Adipocyte (in vitro differentiated cells): ENCODE measurements around the gene ZBTB38.

Experiments used
- DNase-seq: peaks from one replicate; pipeline ENCODE4 v3.0.0-alpha.2; 2015; ENCODE audit warnings: low read depth
- H3K27me3 ChIP-seq: replicated peaks from 2 replicates; pipeline ENCODE4 v1.7.0; 2013; ENCODE audit warnings: mild to moderate bottlenecking, low read length, moderate library complexity; ENCODE audit not compliant: control insufficient read depth, insufficient read depth
- H3K36me3 ChIP-seq: 2 replicates; pipeline ENCODE4 v1.7.0; 2013; ENCODE audit warnings: low read length, mild to moderate bottlenecking, moderate library complexity; ENCODE audit not compliant: control insufficient read depth, insufficient read depth, severe bottlenecking
- H3K4me1 ChIP-seq: 2 replicates; pipeline ENCODE4 v1.7.0; 2013; ENCODE audit warnings: mild to moderate bottlenecking, low read length, moderate library complexity; ENCODE audit not compliant: control insufficient read depth, insufficient read depth
- H3K4me3 ChIP-seq: 2 replicates; pipeline ENCODE4 v1.7.0; 2013; ENCODE audit warnings: mild to moderate bottlenecking, low read length, moderate library complexity
- H3K9ac ChIP-seq: 2 replicates; pipeline ENCODE4 v1.7.0; 2013; ENCODE audit warnings: mild to moderate bottlenecking, low read length, moderate library complexity
- H3K9me3 ChIP-seq: 2 replicates; pipeline ENCODE4 v1.7.0; 2013; ENCODE audit warnings: mild to moderate bottlenecking, low read length, moderate library complexity; ENCODE audit not compliant: control insufficient read depth

Gene ZBTB38

DNA sequence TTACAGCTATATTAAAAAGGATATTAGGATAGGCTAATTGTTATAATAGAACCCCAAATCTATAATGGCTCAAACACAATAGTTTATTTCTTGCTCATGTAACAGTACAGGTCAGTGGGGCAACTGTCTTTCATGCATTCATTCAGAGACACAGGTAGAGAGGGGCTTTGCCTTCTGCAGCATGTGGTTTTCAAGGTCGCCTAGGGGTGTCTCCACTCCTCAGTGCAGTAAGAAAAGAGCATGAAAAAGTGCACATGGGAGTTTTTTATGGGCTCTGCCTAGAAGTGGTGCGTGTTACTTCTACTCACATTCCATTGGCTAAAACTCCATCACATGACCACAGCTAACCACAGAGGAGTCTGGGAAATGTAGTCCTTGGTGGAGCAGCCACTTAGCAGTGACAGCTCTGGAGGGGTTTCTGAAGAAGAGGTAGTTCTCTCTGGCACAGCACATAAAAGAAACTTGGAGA lies 1.8 kb downstream of the ZBTB38 start:
- Histone ChIP-seq H3K9ac (peak overlapping the region; percentile 77), H3K4me1 (peaks cover 47% of the 10 kb centered on the region), H3K9me3 (no peaks in the 10 kb centered on the region), H3K27me3 (no peaks in the 10 kb centered on the region), H3K36me3 (no peaks in the 10 kb centered on the region), H3K4me3 (peak overlapping the region; percentile 69)
- peak; percentile 70 for DNase-seq

DNA sequence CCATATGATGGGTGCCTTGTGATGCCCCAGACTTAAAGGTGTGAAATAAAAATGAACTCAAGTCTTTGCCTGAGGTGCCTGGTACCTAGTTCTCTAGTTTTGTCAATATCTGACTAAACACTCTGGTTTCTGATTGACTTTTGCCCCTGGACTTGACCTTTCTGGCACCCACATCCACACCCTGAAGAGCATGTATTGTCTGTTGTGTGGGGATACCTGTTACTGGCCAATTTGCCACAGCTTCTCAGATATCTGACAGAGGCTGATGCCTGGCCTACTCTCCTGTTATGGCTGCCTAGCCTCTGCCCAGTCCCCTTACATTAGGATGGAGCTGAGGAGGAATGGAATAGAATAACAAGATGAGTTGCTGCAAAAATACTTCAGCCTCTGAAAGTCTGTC lies 3.6 kb downstream of the ZBTB38 start:
- H3K9ac ChIP-seq, result no peak overlapping the region
- peaks cover 36% of the 10 kb centered on the region for H3K4me1 ChIP-seq
- no peaks in the 10 kb centered on the region for H3K9me3 ChIP-seq
- no peak for DNase-seq
- H3K27me3 ChIP-seq, result no peaks in the 10 kb centered on the region
- peaks cover 6% of the 10 kb centered on the region for H3K36me3 ChIP-seq
- no peak overlapping the region for H3K4me3 ChIP-seq

DNA sequence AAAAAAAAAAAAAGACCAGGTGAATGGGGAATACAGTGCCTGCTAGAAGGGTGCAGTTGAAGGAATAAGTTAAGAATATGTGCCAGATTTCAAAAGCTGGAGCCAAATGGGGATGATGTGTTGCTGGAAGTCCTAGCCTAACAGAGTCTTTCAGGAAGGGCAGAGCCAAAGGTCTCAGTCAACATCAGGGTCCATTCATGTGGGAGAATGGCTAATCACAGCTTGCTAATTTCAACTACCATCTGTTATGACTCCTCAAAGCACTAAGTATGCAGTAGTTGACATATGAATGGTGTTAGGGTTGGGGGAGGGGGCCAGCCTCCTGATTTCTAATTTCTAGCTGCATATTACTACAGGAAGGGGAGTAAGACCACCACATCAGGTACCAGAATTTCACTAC lies 4.4 kb downstream of the ZBTB38 start:
- Histone ChIP-seq H3K36me3 (peaks cover 6% of the 10 kb centered on the region), H3K4me1 (peaks cover 28% of the 10 kb centered on the region)
- no peak for DNase-seq

DNA sequence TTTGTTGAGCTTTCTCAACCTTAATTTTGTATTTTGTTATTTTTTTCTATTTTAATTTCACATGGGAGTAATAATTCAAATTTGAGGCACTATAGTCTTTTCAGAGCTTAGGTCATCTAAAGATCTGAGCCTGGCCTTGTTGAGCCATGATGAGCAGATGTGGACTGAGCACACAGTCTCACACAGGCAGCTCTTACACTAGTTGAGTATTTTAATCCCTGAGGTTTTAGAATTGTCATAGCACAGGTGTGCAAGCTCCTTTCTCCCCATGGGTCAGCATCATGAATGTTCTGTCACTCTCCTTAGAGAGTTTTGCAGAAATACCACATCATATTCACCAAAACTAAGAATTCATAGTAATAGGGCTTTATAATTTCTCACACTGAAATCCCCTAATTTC lies 4.9 kb downstream of the ZBTB38 start:
- Histone ChIP-seq H3K4me3 (no peak overlapping the region), H3K27me3 (no peaks in the 10 kb centered on the region), H3K4me1 (peaks cover 22% of the 10 kb centered on the region), H3K9me3 (no peaks in the 10 kb centered on the region), H3K9ac (no peak overlapping the region), H3K36me3 (peaks cover 9% of the 10 kb centered on the region)
- no peak for DNase-seq

More for the DNA sequence above, 4.4 kb downstream of the ZBTB38 start:
- Histone ChIP-seq H3K9ac (no peak overlapping the region), H3K27me3 (no peaks in the 10 kb centered on the region), H3K9me3 (no peaks in the 10 kb centered on the region), H3K4me3 (no peak overlapping the region)

DNA sequence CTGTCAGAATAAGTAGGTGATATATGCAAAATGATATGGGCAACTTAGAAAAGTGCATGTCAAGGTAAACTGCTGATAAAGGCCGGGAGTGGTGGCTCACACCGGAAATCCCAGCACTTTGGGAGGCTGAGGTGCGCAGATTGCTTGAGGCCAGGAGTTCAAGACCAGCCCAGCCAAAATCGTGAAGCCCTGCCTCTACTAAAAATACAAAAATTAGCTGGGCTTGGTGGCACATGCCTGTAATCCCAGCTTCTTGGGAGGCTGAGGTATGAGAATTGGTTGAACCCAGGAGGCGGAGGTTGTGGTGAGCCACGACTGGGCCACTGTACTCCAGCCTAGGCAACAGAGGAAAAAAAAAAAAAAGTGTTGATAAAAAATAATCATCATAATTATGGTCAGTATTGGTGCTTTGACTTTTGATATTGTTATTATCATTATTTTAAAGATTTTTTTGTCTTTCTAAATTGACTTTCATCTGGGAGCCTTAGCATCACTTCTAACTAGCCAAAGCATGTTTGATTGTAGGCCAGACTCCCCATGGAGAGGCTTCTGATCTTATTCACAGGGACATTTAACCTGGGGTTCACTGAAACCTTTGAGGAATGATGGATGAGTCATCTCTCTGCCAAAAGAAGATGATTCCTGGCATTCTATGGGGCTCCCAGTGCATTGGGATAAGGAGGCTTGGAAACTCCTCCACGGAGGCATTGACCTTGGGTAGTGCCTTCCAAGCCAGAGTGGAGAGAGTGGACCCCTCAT lies 5.6 kb downstream of the ZBTB38 start:
- H3K4me1 ChIP-seq, result peaks cover 21% of the 10 kb centered on the region
- H3K4me3 ChIP-seq, result no peak overlapping the region
- no peaks in the 10 kb centered on the region for H3K9me3 ChIP-seq
- no peak overlapping the region for H3K9ac ChIP-seq
- no peaks in the 10 kb centered on the region for H3K27me3 ChIP-seq
- peaks cover 9% of the 10 kb centered on the region for H3K36me3 ChIP-seq
- no peak for DNase-seq

DNA sequence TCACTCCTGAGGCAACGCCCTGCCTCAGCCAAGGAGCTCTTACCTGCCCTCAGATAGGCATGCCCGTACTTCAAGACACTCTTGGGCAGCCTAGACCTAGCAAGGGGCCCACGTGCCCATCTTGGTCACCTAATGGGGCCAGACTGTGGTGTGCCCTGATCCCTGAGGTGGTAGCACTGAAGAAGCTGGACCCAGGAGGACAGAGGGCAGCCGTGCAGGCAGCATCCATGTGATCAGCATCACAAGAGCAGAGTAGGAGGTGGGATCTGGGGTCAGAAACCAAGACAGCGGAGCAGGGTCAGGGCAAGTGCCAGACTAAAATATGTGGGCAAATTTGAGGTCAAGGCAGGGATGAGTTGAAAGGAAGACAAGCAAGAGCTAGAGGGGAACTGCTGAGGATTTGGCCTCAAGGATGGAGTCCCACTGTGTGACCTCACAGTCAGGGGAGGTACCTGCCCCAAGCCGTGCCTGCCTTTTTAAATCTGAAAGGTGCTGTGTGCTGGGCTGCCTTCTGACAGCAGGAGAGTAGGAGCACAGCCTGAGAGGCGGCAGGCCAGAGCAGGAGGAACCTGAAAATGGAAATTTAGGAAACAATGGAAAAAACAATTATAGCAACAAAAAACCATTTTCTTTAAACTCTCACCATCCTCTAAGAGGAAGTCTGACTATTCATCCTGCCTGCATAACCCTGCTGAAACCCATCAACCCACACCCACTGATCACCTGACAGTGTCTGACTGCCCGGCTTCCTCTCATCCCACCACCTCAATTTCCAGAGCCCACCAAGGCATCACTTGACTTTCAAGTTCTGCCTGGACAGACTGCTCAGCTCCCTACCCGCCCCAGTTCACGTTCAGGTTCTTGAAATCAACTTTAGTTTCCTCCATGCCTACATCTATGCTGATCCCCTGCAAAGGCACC lies 7.3 kb downstream of the ZBTB38 start:
- Histone ChIP-seq H3K9ac (no peak overlapping the region), H3K4me3 (no peak overlapping the region), H3K4me1 (peaks cover 7% of the 10 kb centered on the region), H3K9me3 (no peaks in the 10 kb centered on the region), H3K36me3 (peaks cover 11% of the 10 kb centered on the region), H3K27me3 (no peaks in the 10 kb centered on the region)
- DNase-seq, result no peak

DNA sequence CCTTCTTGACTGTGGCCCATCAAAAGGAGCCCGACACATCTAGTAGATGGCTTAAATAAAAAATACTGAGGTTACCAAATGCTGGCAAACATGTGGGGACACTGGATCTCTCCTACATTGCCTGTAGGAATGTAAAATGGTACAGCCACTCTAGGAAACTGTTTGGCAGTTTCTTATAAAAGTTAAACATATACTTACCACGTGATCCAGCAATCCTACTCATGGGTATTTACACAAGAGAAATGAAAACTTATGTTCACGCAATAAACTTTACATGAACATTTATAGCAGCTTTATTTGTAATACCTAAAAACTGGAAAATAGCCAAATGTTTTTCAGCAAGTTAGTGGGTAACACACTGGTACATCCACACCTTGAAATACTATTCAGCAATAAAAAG lies 9.1 kb downstream of the ZBTB38 start:
- H3K9ac ChIP-seq, result no peak overlapping the region
- no peaks in the 10 kb centered on the region for H3K9me3 ChIP-seq
- peaks cover 28% of the 10 kb centered on the region for H3K36me3 ChIP-seq
- H3K27me3 ChIP-seq, result no peaks in the 10 kb centered on the region
- no peak overlapping the region for H3K4me3 ChIP-seq
- DNase-seq, result no peak
- peaks cover 7% of the 10 kb centered on the region for H3K4me1 ChIP-seq

DNA sequence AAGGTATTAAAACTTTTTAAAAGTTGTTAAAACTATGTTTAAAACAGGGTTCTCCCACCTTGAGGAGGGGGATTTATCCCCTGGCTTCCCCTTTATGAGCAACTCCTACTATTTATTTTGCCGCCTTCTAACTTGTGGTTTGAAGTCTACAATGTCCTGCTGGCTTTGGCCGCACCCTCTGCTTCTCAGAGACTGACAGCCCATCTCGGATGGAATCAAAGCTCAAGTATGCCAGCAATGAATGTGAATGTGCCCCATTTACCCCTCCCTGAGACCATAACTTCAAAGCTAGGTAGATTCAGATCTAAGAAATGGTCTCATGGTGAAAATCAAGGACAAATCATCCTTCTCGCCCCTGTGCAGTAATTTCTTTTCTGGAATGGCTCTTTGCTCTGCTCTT lies 10.3 kb downstream of the ZBTB38 start:
- Histone ChIP-seq H3K36me3 (peaks cover 34% of the 10 kb centered on the region), H3K4me3 (no peak overlapping the region), H3K9me3 (no peaks in the 10 kb centered on the region), H3K27me3 (no peaks in the 10 kb centered on the region), H3K9ac (no peak overlapping the region), H3K4me1 (peaks cover 11% of the 10 kb centered on the region)
- no peak for DNase-seq

DNA sequence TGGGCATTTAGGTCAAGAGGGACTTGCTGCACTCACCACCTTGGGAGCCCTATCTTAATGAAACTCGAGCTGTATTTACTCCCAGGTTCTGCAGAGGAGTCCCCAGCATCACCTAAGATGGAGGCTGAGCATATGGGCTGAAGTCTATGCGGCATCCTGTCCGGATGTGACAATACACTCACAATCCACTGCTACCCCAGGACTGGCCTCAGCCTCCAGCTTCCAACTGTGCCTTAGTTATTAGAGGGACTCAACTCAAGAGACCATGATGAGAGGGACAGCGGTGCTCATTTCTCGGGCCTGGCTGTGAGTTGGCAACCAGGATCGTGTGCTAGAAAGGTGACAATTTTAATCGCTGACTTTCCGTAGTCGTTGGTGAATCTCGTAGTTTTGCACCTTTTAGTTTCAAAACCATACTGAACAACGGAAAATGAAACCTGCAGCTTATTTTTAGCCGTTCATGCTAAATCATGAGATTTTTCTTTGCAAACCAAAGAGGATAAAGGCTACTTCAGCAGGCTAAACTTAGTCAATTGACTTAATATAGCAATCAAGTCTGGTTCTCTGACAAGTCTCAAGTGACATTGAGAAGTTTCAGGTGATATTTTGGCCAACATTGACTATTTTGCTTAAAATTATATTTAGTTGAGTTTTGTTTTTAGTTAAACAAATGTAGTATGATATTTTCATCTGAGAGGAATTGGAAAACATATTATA lies 11.1 kb downstream of the ZBTB38 start:
- Histone ChIP-seq H3K27me3 (no peaks in the 10 kb centered on the region), H3K36me3 (peaks cover 34% of the 10 kb centered on the region), H3K4me1 (peaks cover 17% of the 10 kb centered on the region), H3K4me3 (no peak overlapping the region), H3K9me3 (no peaks in the 10 kb centered on the region), H3K9ac (no peak overlapping the region)
- no peak for DNase-seq

DNA sequence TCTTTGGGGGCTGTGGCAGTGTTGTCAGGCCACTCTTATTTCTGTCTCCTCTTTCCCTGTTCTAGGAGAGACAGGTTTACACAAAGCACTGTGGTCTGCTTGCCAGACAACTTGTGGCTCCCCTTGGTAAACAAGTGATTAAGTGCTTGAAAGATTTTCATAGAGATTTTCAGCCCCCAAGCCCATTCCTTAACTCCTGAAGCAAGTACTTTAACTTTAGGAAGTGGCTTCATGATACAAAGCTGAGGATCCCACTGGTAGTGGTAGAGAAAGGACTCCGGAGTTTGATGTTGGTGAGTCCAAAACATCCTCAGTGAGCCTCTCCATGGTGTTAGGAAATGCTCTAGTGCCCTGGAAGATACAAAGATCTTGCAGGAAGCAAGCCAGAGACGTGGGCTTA lies 12.0 kb downstream of the ZBTB38 start:
- Histone ChIP-seq H3K9ac (no peak overlapping the region), H3K4me3 (no peak overlapping the region), H3K9me3 (no peaks in the 10 kb centered on the region), H3K36me3 (peaks cover 34% of the 10 kb centered on the region), H3K4me1 (peaks cover 22% of the 10 kb centered on the region), H3K27me3 (no peaks in the 10 kb centered on the region)
- no peak for DNase-seq

DNA sequence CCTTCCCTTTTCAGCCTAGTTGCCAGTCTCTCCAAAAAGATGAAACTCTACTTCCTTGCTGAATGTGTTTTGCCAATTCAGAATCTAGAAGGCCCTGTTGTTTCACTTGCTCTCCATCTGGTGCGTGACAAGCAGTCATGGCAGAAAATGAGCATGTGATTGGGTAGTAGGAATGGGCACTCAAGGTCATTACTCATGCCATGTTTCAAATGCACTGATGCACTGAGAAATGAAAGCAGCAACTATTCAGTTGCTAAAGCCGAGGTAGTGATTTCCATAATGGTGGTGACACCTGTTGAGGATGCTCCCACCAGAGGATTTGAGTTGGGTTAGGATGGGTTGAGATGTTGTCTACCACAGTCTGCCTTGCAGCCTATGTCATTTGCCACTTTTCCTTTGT lies 12.7 kb downstream of the ZBTB38 start:
- DNase-seq, result no peak
- H3K9ac ChIP-seq, result no peak overlapping the region
- H3K27me3 ChIP-seq, result no peaks in the 10 kb centered on the region
- peaks cover 22% of the 10 kb centered on the region for H3K4me1 ChIP-seq
- no peak overlapping the region for H3K4me3 ChIP-seq
- H3K9me3 ChIP-seq, result no peaks in the 10 kb centered on the region
- H3K36me3 ChIP-seq, result peaks cover 31% of the 10 kb centered on the region
